ENCODE results near the gene TMCO4. TPM values are rescaled to one million over a fixed set of nuclear protein-coding genes. Genes with fewer than 3 reads are reported as not detected.
"Not testable (repeated sequence)": the region's sequence is repeated elsewhere in the genome, so short reads cannot be mapped to it uniquely, and the experiment has no call there.

The TMCO4 gene
- total and polyA plus RNA-seq, 4 experiments from 2014 or later, result 14.9 to 32.7 (median 22.7) TPM

DNA sequence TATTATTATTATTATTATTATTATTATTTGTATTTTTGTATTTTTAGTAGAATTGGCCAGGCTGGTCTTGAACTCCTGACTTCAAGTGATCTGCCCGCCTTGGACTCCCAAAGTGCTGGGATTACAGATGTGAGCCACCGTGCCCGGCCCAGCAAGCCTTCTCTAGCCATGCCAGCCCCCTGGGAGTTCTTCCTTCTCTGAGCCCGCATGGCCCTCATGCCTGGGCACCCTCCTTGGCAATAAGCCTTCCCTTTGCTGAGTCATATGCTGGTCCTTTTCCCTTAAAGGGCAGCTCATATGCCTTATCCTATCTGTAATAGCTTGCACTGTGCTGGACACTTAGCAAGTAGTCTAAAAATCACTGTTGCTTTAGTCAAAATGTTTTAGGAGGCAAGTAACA is 164.1 kb downstream of the TMCO4 start:
- H3K4me1 Mint-ChIP-seq, result peaks cover 0 to 2% (median 0%) of the 10 kb centered on the region in 4 donors
- H3K9me3 ChIP-seq (ENCODE audit: control insufficient read depth in 1 of 2, low read length in 2 of 2), result no peaks in the 10 kb centered on the region

GRCh38 chr1:19635064-19635463 is 164.7 kb downstream of the TMCO4 start:
- CTCF ChIA-PET (ENCODE audit: partially characterized antibody); H3K9me3 ChIP-seq (ENCODE audit: control insufficient read depth in 1 of 2, low read length in 2 of 2); H3K27ac ChIP-seq (ENCODE audit: low read depth, low read length); H3K4me3 ChIP-seq (ENCODE audit: low read length in 2 of 2); H3K27ac Mint-ChIP-seq; H3K4me3 Mint-ChIP-seq; POLR2A ChIA-PET (ENCODE audit: partially characterized antibody); H3K9me3 Mint-ChIP-seq; H3K36me3 ChIP-seq (ENCODE audit: insufficient read depth, low read length); H3K36me3 Mint-ChIP-seq; H3K4me1 Mint-ChIP-seq; intact Hi-C loops (cut with micrococcal nuclease); H3K27me3 ChIP-seq (ENCODE audit: insufficient read depth, low read length); DNase-seq; H3K4me1 ChIP-seq (ENCODE audit: insufficient read depth, low read length); H3K27me3 Mint-ChIP-seq: not testable (repeated sequence)

More for the DNA sequence above, 164.1 kb downstream of the TMCO4 start:
- Histone ChIP-seq H3K4me3 (ENCODE audit: low read length in 2 of 2) (no peak overlapping the region), H3K4me1 (ENCODE audit: insufficient read depth, low read length) (no peaks in the 10 kb centered on the region), H3K36me3 (ENCODE audit: insufficient read depth, low read length) (no peaks in the 10 kb centered on the region), H3K27ac (ENCODE audit: low read depth, low read length) (no peak overlapping the region), H3K27me3 (ENCODE audit: insufficient read depth, low read length) (no peaks in the 10 kb centered on the region)
- no peak for DNase-seq
- peak overlapping the region in 1 of 8 donors; percentile 66 for H3K4me3 Mint-ChIP-seq
- intact Hi-C loops (cut with micrococcal nuclease), result no loop called here
- H3K9me3 Mint-ChIP-seq, result no peaks in the 10 kb centered on the region
- POLR2A ChIA-PET (ENCODE audit: partially characterized antibody), result interaction anchor here (1.0 kb wide), 1 partner anchor 15 kb away, joined by 3 read pairs; no protein-coding TSS in a partner anchor
- no peak overlapping the region for H3K27ac Mint-ChIP-seq
- peaks cover 0 to 1% of the 10 kb centered on the region in 2 donors for H3K27me3 Mint-ChIP-seq
- H3K36me3 Mint-ChIP-seq, result no peaks in the 10 kb centered on the region
- CTCF ChIA-PET (ENCODE audit: partially characterized antibody), result no interaction called here

GRCh38 chr1:19633106-19633505 is 166.6 kb downstream of the TMCO4 start:
- Mint-ChIP-seq H3K36me3 (peaks cover 4 to 9% of the 10 kb centered on the region in 2 donors), H3K9me3 (no peaks in the 10 kb centered on the region), H3K4me1 (peaks cover 0 to 1% (median 0%) of the 10 kb centered on the region in 4 donors), H3K4me3 (no peak overlapping the region), H3K27me3 (no peaks in the 10 kb centered on the region), H3K27ac (no peak overlapping the region)
- Histone ChIP-seq H3K27me3 (ENCODE audit: insufficient read depth, low read length) (no peaks in the 10 kb centered on the region), H3K9me3 (ENCODE audit: control insufficient read depth in 1 of 2, low read length in 2 of 2) (no peaks in the 10 kb centered on the region), H3K4me1 (ENCODE audit: insufficient read depth, low read length) (no peaks in the 10 kb centered on the region), H3K4me3 (ENCODE audit: low read length in 2 of 2) (no peak overlapping the region), H3K36me3 (ENCODE audit: insufficient read depth, low read length) (no peaks in the 10 kb centered on the region), H3K27ac (ENCODE audit: low read depth, low read length) (no peak overlapping the region)
- no peak for DNase-seq
- intact Hi-C loops (cut with micrococcal nuclease), result no loop called here
- CTCF ChIA-PET (ENCODE audit: partially characterized antibody), result no interaction called here
- POLR2A ChIA-PET (ENCODE audit: partially characterized antibody), result interaction anchor here (1.1 kb wide), 1 partner anchor 22 kb away, joined by 4 read pairs; no protein-coding TSS in a partner anchor

Other genes with a start within 250 kb of the TMCO4 start
- 10 to 100 TPM; 22.8 to 24.6 TPM for gene NBL1, start 155.6 kb downstream of the TMCO4 start, total RNA-seq
- 10 to 100 TPM in 1 of 2 donors, 1 to 10 TPM in 1; 8.9 to 12.0 TPM for gene NBL1, start 155.6 kb downstream of the TMCO4 start, polyA plus RNA-seq
- under 1 TPM; 0.33 to 0.44 TPM for gene HTR6, start 135.0 kb downstream of the TMCO4 start, total RNA-seq
- 1 to 10 TPM in 1 of 2 donors, not detected in 1; 1.1 TPM for gene HTR6, start 135.0 kb downstream of the TMCO4 start, polyA plus RNA-seq
- gene RNF186, start 15.4 kb upstream of the TMCO4 start, total RNA-seq, result not detected
- not detected for gene RNF186, start 15.4 kb upstream of the TMCO4 start, polyA plus RNA-seq
- 10 to 100 TPM; 18.4 to 18.7 TPM for gene OTUD3, start 82.5 kb upstream of the TMCO4 start, total RNA-seq
- 1 to 10 TPM; 1.8 to 3.1 TPM for gene OTUD3, start 82.5 kb upstream of the TMCO4 start, polyA plus RNA-seq
- gene PLA2G2E, start 123.7 kb upstream of the TMCO4 start, total RNA-seq, result not detected
- gene PLA2G2E, start 123.7 kb upstream of the TMCO4 start, polyA plus RNA-seq, result not detected
- gene PLA2G2A, start 179.7 kb upstream of the TMCO4 start, total RNA-seq, result not detected
- gene PLA2G2A, start 179.7 kb upstream of the TMCO4 start, polyA plus RNA-seq, result not detected